Smooth muscle cell (in vitro differentiated cells): Measurements from ENCODE around the gene SERINC5. TPM values are rescaled to one million over a fixed set of nuclear protein-coding genes. Genes with fewer than 3 reads are reported as not detected.

Experiments used
- DNase-seq: peaks from one replicate; lab custom pipeline; 2025; ENCODE audit not compliant: unreplicated experiment; lab: John Stamatoyannopoulos, UW
- H2AFZ ChIP-seq: fragments of 200-600 bp; sonication (generic); 2 replicates; pipeline ENCODE4 v1.6.0; 2016; ENCODE audit warnings: antibody characterized with exemption, low read depth, mild to moderate bottlenecking
- H3F3A ChIP-seq: fragments of 200-600 bp; sonication (generic); 2 replicates; pipeline ENCODE4 v1.6.0; 2017; ENCODE audit warnings: antibody characterized with exemption, low read depth
- H3K27ac ChIP-seq: fragments of 200-600 bp; sonication (generic); 2 replicates; pipeline ENCODE4 v1.5.1; 2016; ENCODE audit warnings: low read depth, mild to moderate bottlenecking
- H3K27me3 ChIP-seq: fragments of 200-600 bp; sonication (generic); 2 replicates; pipeline ENCODE4 v1.6.1; 2016; ENCODE audit warnings: low read depth, mild to moderate bottlenecking
- H3K36me3 ChIP-seq: fragments of 200-600 bp; sonication (generic); 2 replicates; pipeline ENCODE4 v1.5.1; 2016; ENCODE audit warnings: low read depth
- H3K4me1 ChIP-seq: fragments of 200-600 bp; sonication (generic); 2 replicates; pipeline ENCODE4 v1.5.1; 2016; ENCODE audit warnings: low read depth
- H3K4me2 ChIP-seq: fragments of 200-600 bp; sonication (generic); 2 replicates; pipeline ENCODE4 v1.6.0; 2016; ENCODE audit warnings: mild to moderate bottlenecking
- H3K4me3 ChIP-seq: fragments of 200-600 bp; sonication (generic); 2 replicates; pipeline ENCODE4 v1.5.1; 2016; ENCODE audit warnings: mild to moderate bottlenecking
- H3K79me2 ChIP-seq: fragments of 200-600 bp; sonication (generic); 2 replicates; pipeline ENCODE4 v1.6.0; 2016; ENCODE audit warnings: low read depth, mild to moderate bottlenecking
- H3K9ac ChIP-seq: fragments of 200-600 bp; sonication (generic); 2 replicates; pipeline ENCODE4 v1.6.0; 2016; ENCODE audit warnings: low read depth
- H3K9me3 ChIP-seq: fragments of 200-600 bp; sonication (generic); replicated peaks from 2 replicates; pipeline ENCODE4 v1.5.1; 2016; ENCODE audit warnings: low read depth
- H4K20me1 ChIP-seq: fragments of 200-600 bp; sonication (generic); 2 replicates; pipeline ENCODE4 v1.6.0; 2016; ENCODE audit warnings: low read depth
- WGBS: methylation state at CpG from one replicate; pipeline ENCODE4 v1.1.7; 2016; ENCODE audit warnings: low lambda C conversion rate; 5-methylcytosine and 5-hydroxymethylcytosine counted together
- polyA plus RNA-seq: library from polyadenylated mRNA; unstranded; fragments of >200 nt; fragmentation: Nextera tagmentation; extraction: Ambion mirVana; gene quantifications from 2 replicates; pipeline ENCODE4 v1.2.1, GENCODE V29; 2016
- total RNA-seq: library from RNA; depleted of rRNA; stranded (reverse); fragments of >200 nt; gene quantifications from 2 replicates; pipeline ENCODE4 v1.2.3, GENCODE V29; 2014
- TF ChIP-seq, protein P1 (sequence below): fragments of 200-600 bp; sonication (generic); IDR thresholded peaks from 2 replicates; pipeline ENCODE4 v1.5.1; 2017; ENCODE audit warnings: borderline replicate concordance, mild to moderate bottlenecking, antibody characterized with exemption; ENCODE audit not compliant: insufficient read depth, poor library complexity, severe bottlenecking

Gene SERINC5
- total and polyA plus RNA-seq, 2 experiments from 2014 or later: 4.5 to 37.0 TPM

DNA sequence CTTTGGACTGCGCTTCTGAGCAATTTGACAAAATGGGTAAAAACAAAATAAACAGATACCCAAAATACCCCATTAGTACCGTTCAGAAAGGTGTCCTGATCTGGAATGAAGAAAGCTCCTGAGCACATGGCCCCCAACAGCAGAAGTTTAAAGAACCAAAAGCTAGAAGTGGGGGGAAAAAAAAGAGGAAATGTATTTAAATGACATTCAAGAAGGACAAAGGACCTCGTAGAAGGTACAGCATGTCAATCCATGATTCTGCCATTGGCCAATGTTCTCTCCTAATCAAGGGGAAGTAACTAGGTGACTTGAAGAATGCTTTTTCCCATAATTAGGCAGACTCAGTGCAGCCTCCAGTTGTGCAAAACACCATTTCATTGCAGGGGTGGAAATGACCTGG is 78.6 kb downstream of the SERINC5 start:
- no peak overlapping the region for H3K9ac ChIP-seq
- H3K27ac ChIP-seq: no peak overlapping the region
- H3K79me2 ChIP-seq: peaks cover 18% of the 10 kb centered on the region
- peaks cover 5% of the 10 kb centered on the region for H3F3A ChIP-seq
- H3K4me1 ChIP-seq: peaks cover 31% of the 10 kb centered on the region
- no peaks in the 10 kb centered on the region for H3K9me3 ChIP-seq
- no peak overlapping the region for H3K4me2 ChIP-seq
- no peak overlapping the region for H2AFZ ChIP-seq
- H3K36me3 ChIP-seq: peaks cover 6% of the 10 kb centered on the region
- peaks cover 4% of the 10 kb centered on the region for H4K20me1 ChIP-seq
- H3K4me3 ChIP-seq: no peak overlapping the region
- no peak for DNase-seq
- WGBS: 94% methylated on average over 3 of the region's 3 CpGs
- no peaks in the 10 kb centered on the region for H3K27me3 ChIP-seq
- TF ChIP-seq, protein P1, sequence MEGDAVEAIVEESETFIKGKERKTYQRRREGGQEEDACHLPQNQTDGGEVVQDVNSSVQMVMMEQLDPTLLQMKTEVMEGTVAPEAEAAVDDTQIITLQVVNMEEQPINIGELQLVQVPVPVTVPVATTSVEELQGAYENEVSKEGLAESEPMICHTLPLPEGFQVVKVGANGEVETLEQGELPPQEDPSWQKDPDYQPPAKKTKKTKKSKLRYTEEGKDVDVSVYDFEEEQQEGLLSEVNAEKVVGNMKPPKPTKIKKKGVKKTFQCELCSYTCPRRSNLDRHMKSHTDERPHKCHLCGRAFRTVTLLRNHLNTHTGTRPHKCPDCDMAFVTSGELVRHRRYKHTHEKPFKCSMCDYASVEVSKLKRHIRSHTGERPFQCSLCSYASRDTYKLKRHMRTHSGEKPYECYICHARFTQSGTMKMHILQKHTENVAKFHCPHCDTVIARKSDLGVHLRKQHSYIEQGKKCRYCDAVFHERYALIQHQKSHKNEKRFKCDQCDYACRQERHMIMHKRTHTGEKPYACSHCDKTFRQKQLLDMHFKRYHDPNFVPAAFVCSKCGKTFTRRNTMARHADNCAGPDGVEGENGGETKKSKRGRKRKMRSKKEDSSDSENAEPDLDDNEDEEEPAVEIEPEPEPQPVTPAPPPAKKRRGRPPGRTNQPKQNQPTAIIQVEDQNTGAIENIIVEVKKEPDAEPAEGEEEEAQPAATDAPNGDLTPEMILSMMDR: no peak

DNA sequence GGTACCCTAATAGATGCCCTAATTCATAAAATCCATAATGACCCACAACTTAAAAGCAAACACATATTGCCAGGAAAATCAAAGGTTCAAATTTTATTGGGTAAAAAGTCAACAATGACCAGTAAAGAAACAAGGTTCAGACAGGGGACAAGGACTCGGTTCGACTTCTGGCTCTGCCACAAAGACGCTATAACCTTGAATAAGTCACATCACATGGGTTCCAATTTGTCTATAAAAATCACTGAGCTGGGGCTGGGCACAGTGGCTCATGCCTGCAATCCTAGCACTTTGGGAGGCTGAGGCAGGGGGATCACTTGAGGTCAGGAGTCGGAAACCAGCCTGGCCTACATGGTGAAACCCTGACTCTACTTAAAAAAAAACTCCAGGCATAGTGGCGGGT is 80.5 kb downstream of the SERINC5 start:
- Histone ChIP-seq H3K4me2 (no peak overlapping the region), H4K20me1 (no peaks in the 10 kb centered on the region), H3K27me3 (no peaks in the 10 kb centered on the region), H3K36me3 (peaks cover 6% of the 10 kb centered on the region), H3K79me2 (peaks cover 18% of the 10 kb centered on the region), H3K9me3 (no peaks in the 10 kb centered on the region), H3F3A (peaks cover 3% of the 10 kb centered on the region), H3K4me1 (peaks cover 12% of the 10 kb centered on the region), H3K4me3 (no peak overlapping the region), H3K27ac (no peak overlapping the region), H3K9ac (no peak overlapping the region), H2AFZ (no peak overlapping the region)
- TF ChIP-seq, protein P1: no peak
- DNase-seq: no peak
- 94% methylated on average over 5 of the region's 5 CpGs for WGBS

DNA sequence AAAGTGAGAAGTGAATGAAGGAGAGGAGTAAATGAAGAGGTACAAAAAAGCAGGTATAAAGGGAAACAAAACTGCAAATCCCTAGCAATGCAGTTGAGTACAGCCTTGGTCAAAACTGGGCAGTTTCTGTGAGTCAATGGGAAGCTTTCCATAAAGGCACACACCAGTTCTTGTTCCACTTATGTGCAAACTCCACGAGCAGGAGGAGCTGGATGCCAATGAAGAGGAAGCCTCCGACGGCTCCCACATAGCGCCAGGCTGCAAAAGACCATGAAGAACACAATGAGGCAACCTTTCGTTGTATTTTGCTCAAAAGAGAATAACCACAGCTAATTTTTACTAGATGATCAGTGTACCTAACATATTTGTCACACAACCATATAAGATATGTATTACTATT is 81.1 kb downstream of the SERINC5 start:
- Histone ChIP-seq H4K20me1 (no peaks in the 10 kb centered on the region), H3K9ac (no peak overlapping the region), H3K79me2 (peaks cover 16% of the 10 kb centered on the region), H2AFZ (no peak overlapping the region), H3K36me3 (peaks cover 6% of the 10 kb centered on the region), H3K4me2 (no peak overlapping the region), H3K9me3 (no peaks in the 10 kb centered on the region), H3F3A (no peaks in the 10 kb centered on the region), H3K27ac (no peak overlapping the region), H3K27me3 (no peaks in the 10 kb centered on the region), H3K4me3 (no peak overlapping the region), H3K4me1 (peaks cover 7% of the 10 kb centered on the region)
- WGBS: 85% methylated on average over 5 of the region's 5 CpGs
- TF ChIP-seq, protein P1: no peak
- no peak for DNase-seq

DNA sequence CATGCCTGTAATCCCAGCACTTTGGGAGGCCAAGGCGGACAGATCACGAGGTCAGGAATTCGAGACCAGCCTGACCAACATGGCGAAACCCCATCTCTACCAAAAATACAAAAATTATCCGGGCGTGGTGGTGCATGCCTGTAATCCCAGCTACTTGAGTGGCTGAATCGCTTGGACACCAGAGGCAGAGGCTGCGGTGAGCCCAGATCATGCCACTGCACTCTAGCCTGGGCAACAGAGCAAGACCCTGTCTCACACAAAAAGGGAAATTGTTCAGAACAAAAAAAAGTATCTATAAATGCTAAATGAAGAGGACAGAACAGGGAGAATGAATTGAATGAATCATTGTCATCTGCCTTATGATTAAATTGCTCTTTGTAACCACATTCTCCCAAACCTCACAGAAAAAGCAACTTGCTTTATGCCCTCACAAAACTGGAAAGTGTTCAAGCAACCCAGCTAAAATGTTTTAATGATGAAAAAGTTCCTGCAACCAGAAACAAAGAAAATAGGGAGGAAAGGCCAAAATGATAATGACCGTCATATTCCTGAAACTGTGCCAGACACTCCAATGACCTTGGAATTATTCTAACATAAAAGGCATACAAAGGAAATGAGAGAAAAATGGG is 83.7 kb downstream of the SERINC5 start:
- TF ChIP-seq, protein P1: no peak
- Histone ChIP-seq H3K36me3 (peaks cover 6% of the 10 kb centered on the region), H3K9ac (no peak overlapping the region), H3K79me2 (no peaks in the 10 kb centered on the region), H3K4me3 (no peak overlapping the region), H2AFZ (no peak overlapping the region), H3K27me3 (no peaks in the 10 kb centered on the region), H3K9me3 (no peaks in the 10 kb centered on the region), H3K27ac (no peak overlapping the region), H3K4me2 (no peak overlapping the region), H4K20me1 (no peaks in the 10 kb centered on the region), H3F3A (no peaks in the 10 kb centered on the region), H3K4me1 (peaks cover 4% of the 10 kb centered on the region)
- no peak for DNase-seq
- WGBS: 98% methylated on average over 9 of the region's 9 CpGs
